ENCODE data around the gene B4GALNT4. TPM values are rescaled to one million over a fixed set of nuclear protein-coding genes. Genes with fewer than 3 reads are reported as not detected.

B4GALNT4 gene
- total and polyA plus RNA-seq, 2 of the 13 experiments (the other 11 are each of a cell fraction or from before 2014, with no cell fraction given) = 30.5 to 50.1 TPM

DNA sequence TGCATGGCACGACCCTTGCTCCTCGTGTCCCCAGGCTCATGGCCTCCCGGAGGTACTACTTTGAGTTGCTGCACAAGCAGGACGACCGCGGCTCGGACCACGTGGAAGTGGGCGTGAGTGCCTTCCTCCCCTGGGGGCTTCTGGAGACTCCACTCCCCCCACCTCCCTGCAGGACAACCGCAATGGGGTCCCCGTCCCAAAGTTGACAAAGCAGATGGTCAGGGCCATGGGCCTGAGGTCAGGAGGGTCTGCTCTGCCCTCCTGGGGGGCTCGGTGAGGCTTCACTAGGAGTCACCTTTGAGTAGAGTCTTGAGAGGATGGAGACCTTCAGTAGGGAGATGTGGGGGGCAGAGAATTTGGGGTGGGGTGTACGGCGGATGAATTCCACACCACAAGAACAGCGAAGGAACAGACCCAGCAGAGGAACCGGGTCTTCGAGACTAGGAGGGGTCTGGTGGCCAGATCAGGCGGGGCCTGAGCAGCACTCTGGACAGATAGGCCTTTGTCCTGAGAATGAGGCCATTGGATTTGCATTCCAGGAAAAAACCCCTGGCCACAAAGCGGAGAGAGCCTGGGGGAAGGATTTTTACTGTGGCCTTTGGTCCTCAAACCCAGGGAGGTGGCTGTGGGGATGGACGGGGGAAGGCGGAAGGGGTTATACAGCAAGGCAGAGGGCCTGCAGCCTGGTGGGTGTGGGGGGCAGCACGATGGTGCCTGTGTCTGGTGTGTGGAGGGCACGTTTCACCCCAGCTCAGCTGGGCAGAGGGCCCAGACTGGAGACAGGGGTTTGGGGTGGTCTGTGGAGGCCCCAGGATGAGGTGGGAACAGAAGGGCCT, 4.6 kb downstream of the B4GALNT4 start (continued):
- TF ChIP-seq REST (IDR thresholded peaks at IDR 0.05; ENCODE audit: borderline replicate concordance in 1 of 2, low read depth in 1 of 2, low read length in 2 of 2) = peak in 1 of 2 experiments; percentile 15; a peak in 1 of 4 replicates
- no peak for TF ChIP-seq CHCHD3 (CRISPR knock-in tag; IDR thresholded peaks at IDR 0.05)
- no peak for TF ChIP-seq NPAS2 (CRISPR knock-in tag; IDR thresholded peaks at IDR 0.05; ENCODE audit: borderline replicate concordance)
- TF ChIP-seq DMAP1 (CRISPR knock-in tag; IDR thresholded peaks at IDR 0.05) = 0 out of 2 replicates have a peak, but pooled peaks have one; percentile 31
- TF ChIP-seq, protein P1, sequence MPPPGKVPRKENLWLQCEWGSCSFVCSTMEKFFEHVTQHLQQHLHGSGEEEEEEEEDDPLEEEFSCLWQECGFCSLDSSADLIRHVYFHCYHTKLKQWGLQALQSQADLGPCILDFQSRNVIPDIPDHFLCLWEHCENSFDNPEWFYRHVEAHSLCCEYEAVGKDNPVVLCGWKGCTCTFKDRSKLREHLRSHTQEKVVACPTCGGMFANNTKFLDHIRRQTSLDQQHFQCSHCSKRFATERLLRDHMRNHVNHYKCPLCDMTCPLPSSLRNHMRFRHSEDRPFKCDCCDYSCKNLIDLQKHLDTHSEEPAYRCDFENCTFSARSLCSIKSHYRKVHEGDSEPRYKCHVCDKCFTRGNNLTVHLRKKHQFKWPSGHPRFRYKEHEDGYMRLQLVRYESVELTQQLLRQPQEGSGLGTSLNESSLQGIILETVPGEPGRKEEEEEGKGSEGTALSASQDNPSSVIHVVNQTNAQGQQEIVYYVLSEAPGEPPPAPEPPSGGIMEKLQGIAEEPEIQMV (CRISPR knock-in tag; IDR thresholded peaks at IDR 0.05; ENCODE audit: low read depth) = no peak
- TF ChIP-seq, protein P2, sequence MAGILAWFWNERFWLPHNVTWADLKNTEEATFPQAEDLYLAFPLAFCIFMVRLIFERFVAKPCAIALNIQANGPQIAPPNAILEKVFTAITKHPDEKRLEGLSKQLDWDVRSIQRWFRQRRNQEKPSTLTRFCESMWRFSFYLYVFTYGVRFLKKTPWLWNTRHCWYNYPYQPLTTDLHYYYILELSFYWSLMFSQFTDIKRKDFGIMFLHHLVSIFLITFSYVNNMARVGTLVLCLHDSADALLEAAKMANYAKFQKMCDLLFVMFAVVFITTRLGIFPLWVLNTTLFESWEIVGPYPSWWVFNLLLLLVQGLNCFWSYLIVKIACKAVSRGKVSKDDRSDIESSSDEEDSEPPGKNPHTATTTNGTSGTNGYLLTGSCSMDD (CRISPR knock-in tag; IDR thresholded peaks at IDR 0.05) = no peak
- TF ChIP-seq FIP1L1 (IDR thresholded peaks at IDR 0.05; ENCODE audit: borderline replicate concordance, insufficient read depth, low read depth, low read length) = no peak
- peak; percentile 63; the same call in 1 of the 2 replicates for TF ChIP-seq NRL (CRISPR knock-in tag; IDR thresholded peaks at IDR 0.05; ENCODE audit: borderline replicate concordance)
- no peak for TF ChIP-seq NFE2L2 (IDR thresholded peaks at IDR 0.05; ENCODE audit: low read length)
- TF ChIP-seq ZNF598 (CRISPR knock-in tag; IDR thresholded peaks at IDR 0.05; ENCODE audit: borderline replicate concordance) = no peak
- TF ChIP-seq FOXA3 (CRISPR knock-in tag; IDR thresholded peaks at IDR 0.05) = no peak; the same call in 1 of the 2 replicates
- TF ChIP-seq, protein P3, sequence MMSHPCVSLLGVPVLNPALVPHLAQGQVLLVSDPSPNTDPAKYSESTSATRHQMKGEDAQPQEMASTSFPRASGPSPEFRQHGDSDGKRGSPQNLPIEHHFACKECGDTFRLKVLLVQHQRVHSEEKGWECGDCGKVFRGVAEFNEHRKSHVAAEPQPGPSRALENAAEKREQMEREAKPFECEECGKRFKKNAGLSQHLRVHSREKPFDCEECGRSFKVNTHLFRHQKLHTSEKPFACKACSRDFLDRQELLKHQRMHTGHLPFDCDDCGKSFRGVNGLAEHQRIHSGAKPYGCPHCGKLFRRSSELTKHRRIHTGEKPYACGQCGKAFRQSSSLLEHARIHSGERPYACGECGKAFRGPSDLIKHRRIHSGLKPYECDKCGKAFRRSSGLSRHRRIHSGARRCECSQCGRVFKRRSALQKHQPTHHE (CRISPR knock-in tag; IDR thresholded peaks at IDR 0.05; ENCODE audit: borderline replicate concordance) = no peak
- TF ChIP-seq, protein P4, sequence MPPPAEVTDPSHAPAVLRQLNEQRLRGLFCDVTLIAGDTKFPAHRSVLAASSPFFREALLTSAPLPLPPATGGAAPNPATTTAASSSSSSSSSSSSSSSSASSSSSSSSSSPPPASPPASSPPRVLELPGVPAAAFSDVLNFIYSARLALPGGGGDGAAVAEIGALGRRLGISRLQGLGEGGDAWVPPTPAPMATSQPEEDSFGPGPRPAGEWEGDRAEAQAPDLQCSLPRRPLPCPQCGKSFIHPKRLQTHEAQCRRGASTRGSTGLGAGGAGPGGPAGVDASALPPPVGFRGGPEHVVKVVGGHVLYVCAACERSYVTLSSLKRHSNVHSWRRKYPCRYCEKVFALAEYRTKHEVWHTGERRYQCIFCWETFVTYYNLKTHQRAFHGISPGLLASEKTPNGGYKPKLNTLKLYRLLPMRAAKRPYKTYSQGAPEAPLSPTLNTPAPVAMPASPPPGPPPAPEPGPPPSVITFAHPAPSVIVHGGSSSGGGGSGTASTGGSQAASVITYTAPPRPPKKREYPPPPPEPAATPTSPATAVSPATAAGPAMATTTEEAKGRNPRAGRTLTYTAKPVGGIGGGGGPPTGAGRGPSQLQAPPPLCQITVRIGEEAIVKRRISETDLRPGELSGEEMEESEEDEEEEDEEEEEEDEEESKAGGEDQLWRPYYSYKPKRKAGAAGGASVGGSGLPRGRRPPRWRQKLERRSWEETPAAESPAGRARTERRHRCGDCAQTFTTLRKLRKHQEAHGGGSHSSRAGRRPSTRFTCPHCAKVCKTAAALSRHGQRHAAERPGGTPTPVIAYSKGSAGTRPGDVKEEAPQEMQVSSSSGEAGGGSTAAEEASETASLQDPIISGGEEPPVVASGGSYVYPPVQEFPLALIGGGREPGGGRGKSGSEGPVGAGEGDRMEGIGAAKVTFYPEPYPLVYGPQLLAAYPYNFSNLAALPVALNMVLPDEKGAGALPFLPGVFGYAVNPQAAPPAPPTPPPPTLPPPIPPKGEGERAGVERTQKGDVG (CRISPR knock-in tag; IDR thresholded peaks at IDR 0.05; ENCODE audit: borderline replicate concordance) = peak; percentile 77; the same call in 1 of the 2 replicates
- no peak for TF ChIP-seq TSC22D2 (CRISPR knock-in tag; IDR thresholded peaks at IDR 0.05; ENCODE audit: borderline replicate concordance)
- no peak for TF ChIP-seq EED (CRISPR knock-in tag; IDR thresholded peaks at IDR 0.05)
- TF ChIP-seq KDM6A (CRISPR knock-in tag; IDR thresholded peaks at IDR 0.05; ENCODE audit: low read depth) = peak; percentile 43; the same call in 1 of the 2 replicates
- no peak for TF ChIP-seq SSRP1 (CRISPR knock-in tag; IDR thresholded peaks at IDR 0.05)
- TF ChIP-seq RNF2 (conservative IDR thresholded peaks at IDR 0.05; ENCODE audit: low read depth) = no peak
